NK-92 (cell line): ENCODE results near the gene WDPCP.
"Not testable (repeated sequence)": the region's sequence is repeated elsewhere in the genome, so short reads cannot be mapped to it uniquely, and the experiment has no call there.

Source experiments
- DNase-seq: peaks from one replicate; lab custom pipeline; 2025; ENCODE audit not compliant: unreplicated experiment; lab: John Stamatoyannopoulos, UW

WDPCP gene

DNA sequence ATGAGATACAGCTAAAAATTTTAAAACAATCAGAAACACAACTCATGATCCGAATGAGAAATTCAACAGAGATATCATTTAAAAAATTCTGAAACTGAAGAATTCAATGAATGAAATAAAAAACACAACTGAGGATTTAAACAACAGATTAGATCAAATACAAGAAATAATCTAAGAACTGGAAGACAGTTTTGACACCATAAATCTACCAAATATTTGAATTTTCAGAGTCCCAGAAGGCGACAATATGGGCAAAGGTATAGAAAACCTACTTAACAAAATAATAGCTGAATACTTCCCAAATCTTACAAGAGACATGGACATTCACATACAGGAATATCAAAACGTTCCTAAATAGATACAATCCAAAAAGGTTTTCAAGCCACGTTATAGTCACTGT is 315.7 kb downstream of the WDPCP start:
- no peak for DNase-seq

DNA sequence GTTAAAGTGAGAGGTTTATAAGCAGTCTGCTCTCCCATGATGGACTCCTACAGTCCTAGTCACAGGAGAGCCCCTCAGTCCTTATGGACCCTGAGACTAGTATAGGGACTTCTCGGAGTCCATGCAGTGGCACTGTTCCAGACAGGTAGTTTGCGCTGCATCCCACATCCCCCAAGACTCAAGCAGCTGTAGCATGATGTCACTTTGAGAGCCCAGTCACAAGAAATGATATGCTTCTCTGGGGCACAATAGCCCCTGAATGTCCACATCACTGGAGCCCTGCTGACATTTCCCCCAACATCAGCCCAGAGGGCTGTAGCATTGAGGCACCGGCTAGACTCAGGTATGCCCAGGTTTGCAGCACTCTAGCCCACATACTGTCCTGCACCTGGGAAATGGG is 317.6 kb downstream of the WDPCP start:
- no peak for DNase-seq

DNA sequence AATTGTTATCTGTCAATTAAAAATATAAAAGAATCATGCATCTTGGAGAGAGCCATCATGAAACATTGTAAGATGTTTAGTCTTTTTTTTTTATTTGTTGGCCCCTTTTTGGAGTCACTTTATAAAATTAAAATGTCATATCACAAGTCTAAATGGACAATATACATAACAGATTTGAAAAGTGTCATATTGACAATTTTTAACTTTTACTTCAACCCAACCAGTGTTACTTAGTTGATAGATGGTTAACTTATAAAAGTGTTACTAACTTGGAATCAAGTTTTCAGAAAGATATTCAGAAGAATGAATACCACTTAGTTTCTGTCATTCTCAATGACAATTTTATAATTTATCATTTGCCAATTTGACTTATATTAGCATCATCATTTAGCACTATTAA is 319.3 kb downstream of the WDPCP start:
- DNase-seq, result no peak

DNA sequence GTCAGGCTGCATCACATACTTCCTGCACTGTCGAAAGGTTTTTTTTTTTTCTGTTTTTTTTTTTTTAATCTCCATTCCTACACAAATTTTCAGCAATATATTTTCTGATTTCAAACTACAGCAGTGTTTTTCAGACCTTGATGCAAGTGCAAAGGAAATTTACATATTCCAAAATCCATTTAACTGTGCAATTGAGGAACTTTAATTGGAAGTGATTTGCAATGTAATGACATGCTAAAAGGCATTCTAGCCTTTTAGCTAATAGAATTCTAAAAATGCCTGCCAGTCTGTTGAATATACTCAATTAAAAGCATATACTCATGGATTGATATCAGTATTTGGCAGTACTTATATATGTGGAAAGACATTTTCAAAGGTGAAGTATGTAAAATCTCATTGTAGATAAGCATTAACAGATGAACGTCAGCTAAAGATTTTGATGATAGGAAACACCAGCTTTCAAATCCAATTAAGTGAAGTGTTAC is 327.1 kb downstream of the WDPCP start:
- no peak for DNase-seq

DNA sequence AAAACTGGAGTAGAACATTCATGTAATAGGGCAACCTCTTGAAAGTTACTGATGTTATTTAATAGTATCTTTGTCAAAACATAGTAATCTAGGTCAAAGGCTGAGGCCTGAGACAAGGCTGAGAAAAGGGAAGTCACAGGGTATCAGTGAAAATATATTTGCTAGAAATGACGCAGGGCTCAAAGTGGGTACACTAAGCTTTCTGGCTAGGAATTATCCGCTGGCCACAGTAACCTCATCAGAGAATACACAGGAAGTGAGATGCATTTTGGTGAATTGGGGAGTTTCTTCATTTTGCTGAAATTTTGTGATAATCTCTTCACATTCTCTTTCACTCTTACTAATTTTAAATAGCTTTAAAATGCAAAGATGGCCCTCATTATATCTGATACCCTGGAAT is 330.8 kb downstream of the WDPCP start:
- no peak for DNase-seq

DNA sequence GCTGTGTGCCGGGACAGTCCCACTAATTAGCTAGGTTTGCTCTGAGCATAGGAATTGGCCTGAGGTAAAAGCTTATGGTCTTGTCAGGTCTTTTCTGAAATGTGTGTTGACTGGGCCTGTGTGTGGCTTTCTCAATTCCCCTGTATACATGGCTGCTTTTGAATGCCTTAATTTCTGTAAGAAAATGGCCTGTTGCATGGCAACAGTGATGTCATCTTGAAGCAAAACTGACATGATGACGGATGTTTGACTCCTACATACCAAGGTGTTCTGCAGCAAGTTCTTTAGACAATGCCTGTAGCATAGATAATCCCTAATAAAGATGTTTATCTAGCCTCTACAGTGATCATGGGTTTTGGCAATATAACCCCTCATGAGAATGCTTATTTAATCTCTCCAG is 339.1 kb downstream of the WDPCP start:
- DNase-seq, result no peak

DNA sequence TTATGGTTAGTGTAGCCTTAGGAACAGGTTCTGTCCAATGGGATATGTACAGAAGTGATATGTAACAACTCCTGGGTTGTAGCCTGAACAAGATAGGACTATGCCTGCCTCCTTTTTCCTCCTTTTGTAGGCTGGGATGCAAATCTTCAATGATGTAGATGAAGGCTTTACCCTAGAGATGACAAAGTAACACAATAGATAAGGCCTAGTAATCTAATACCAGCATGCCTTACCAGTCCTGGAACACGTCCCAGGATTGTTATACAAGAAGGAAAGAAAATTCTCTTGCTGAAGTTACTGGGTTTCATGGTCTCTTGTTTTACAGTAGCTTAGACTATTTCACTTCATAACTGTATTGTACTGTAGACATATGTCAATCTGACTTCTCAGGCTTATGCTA is 345.5 kb downstream of the WDPCP start:
- no peak for DNase-seq

DNA sequence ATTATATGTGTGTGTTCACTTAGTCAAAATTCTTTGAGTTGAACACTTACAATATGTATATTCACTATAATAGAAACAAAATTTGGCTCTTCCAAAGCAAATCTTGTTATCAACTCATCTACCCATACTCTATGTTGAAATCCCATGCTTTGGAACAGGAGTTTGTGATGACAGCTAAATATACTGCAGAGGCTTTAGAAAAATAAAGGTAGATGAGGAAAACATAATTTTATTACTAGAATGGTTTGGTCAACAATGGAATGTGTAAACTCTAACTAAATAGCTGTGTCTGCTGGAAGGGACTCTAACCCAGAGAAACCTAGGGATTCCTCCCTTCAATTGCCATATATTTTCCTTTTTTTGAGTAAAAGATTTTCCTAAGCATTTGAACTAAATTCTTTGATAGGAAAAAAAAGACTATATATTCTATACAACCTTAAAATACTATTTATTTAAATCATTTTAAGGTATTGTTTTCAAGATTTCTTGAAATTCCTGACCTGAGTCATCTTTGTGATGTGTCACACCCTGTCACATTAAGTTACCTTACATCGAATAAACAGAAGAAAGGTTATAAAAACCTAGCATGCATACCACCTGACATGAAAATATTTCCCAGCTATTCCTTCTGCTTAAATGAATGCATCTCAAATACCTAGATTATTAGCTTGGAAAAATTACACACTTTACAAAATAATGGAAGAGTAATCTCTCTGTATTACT is 362.2 kb downstream of the WDPCP start:
- no peak for DNase-seq

DNA sequence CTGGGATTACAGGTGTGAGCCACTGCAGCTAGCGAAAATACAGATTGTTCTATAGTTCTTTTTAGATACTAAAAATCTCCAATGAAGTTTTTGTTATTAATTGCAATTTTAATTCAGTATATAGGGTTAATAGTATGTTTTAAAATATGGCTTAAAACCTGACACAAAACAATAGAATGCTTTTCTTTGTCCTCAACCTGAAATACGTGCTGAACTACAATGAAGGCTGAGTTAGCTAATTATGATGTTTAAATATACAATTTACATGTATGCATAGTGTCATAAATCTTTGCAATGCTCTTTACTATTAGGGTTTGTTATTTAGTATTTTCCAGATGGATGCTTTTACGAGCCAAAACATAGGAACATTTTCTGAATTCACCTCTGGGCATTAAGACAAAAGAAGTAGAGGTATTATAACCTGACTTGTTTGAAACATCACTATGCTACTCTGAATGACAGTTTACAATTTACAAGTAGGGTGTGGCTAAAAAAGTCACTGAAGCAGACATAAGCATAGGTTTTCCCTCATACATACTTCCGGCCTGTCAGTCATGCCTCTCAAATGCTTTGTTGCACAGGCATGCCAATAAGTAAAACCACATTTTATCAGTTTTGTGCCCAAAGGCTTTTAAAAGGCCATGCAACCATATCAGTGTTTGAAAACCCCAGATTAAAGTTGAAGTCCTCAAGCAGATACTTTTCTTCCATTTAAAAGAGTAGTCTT is 369.3 kb downstream of the WDPCP start:
- no peak for DNase-seq

DNA sequence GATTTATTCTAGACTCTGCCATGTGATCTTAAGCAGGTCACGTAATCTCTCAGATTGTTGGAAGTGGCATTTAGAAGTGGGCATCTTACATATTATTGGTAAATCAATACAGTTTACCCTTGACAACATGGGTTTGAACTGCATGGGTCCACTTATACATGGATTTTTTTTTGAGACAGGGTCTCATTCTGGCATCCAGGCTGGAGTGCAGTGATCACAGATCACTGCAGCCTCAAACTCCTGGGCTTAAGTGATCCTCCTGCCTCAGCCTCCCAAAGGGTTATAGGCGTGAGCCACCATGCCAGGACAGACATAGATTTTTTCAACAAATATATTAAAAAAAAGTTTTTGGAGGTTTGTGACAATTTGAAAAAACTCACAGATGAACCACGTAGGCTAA is 393.0 kb downstream of the WDPCP start:
- no peak for DNase-seq

DNA sequence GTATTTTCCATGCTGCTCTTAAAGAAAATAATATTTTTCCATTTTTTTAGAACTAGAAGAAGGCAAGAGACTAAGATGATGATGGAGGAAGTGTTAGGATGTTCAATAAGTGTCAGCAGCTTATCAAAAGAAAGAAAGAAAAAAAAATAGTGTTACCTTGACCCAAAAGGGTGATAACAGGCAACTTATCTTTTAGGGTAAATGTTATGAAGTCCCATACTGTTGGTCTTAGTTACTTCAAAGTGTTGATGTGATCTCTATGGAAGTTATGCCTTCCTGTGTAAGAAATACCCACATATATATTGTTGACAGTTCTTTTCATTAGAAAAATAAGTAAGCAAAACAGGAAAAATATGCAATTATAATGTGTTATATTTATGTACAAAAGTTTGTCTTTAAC is 394.1 kb downstream of the WDPCP start:
- no peak for DNase-seq

DNA sequence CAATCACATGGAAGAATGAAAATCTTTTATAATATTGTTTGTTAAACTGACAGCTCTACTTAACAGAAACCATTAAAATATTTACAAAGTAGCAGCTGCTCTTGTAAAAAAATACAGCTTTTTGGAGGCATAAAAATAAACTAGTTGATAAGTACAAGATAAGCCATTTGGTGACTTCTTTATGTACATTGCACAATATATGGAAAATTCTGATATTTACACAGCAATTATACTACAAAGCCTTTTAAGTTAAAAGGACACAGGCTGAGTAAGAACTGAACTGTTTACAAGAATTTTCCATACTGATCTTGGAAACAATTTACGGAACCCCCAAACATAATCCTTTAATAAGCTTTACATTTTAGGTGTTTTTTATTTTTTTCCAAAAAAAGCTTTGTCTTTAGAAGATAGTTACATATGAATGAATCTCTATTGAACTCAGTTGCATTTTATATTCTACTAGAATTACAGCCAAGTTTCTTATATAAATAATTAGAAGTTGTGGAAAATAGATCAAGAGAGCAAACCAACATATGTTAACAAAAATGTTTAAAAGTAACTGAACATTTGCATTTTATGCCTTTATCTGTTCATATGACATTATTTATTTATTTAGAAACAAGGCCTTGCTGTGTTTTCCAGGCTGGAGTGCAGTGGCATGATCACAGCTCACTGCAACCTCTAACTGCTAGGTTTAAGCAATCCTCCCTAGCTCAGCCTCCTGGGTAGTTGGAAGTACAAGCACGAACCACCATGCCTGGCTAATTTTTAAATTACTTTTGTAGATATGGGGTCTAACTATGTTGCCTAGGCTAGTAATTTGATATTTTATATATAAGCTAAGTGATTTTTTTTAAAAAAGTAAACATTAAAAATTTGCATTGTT is 395.1 kb downstream of the WDPCP start:
- no peak for DNase-seq

DNA sequence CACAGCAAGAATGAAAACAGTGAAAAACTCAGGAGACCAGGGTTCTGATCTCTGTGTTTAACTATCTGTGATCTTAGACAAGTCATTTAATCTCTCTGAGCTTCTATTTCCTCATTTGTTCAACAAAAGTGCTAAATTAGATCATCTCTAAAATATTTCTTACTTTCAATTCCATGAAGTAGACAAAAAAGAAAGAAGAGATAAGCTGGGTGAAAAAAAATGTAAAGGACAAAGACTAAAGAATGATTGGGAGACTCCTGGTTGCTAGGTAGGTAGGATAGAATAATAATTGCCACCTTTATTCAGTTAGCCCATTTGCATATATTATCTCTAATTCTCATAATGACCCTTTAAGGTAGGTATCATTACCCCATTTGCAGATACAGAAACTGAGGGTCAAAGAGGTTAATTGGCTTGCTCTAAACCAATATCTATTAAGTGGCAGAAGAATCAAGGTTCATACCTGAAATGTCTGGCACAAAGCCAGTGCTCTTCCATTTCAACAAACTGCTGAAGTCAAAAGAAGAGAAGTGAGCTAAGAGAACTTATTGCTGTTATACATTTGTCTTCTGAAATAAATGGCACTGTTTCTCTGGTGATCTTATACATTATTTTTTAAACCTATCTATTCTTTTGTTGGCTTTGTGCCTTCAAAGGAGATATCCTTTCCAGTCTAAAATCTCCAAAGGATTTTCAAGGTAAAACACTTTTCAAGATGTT is 395.9 kb downstream of the WDPCP start:
- no peak for DNase-seq

DNA sequence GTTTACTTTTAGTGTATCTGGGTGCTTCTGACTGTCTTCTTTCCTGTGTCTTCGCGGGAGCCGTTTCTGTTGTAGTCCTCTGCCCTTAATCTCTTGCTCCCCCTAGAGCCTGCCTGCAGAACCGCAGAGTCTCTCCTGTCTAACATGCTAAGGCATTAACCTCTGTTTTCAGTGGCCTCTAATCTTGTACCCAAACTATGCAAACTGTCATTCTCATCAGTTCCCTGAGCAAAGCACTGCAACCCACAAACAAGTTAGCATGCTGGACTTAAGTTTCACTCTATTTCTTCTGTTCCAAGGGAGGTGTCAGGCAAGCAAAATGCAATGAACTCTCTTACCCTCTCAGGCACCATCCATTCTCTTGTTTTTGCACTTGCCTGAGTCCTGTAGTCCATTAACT is 399.3 kb downstream of the WDPCP start:
- DNase-seq, result no peak

DNA sequence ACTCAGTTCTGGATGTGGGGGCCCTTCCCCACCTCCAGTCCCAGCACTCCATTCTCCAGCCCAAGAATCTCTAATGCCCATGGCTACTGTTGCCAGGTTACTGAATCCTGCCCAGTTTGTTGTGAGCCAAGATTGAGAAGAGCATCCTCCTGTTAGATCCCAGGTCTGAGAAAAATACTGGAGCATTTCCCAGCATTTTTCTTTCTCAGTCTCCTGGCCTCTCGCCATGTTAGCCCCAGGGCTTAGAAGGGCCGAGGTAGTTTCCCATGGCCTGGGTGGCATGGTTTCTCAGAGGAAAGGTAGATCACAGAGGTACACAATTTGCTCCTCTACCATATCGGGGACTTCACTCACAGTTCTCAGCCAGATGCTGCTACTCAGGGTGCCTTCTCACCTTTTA is 401.9 kb downstream of the WDPCP start:
- DNase-seq, result no peak

DNA sequence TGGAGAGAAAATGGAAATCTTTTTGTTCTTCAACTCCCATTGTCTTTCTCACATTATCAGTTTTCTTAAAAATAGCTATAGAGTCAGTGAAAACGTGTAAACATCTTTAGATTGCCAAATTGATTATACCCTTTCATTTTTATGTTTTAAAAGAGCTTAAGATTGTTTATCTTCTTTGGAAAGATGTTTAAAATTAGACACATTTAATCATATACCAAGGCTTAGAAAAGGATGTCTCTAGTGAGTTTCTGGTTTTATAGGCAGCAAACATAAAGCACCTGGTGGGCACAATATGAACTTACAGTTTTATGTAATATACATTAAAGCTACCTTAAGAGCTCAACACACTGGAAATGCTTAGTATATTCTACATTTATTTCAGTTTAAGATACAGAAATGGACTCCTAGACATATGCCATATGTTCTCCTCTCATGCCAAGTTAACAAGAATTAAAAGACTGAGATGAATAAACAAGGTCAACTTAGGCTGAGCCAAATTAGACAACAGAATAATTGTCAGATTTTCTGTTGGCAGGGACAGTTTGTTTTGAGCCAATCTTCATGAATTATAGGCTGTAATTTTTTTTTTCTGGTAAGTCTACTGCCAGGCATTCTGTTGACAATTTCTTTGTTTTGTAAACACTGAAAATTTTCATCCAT is 425.0 kb downstream of the WDPCP start:
- DNase-seq, result no peak

DNA sequence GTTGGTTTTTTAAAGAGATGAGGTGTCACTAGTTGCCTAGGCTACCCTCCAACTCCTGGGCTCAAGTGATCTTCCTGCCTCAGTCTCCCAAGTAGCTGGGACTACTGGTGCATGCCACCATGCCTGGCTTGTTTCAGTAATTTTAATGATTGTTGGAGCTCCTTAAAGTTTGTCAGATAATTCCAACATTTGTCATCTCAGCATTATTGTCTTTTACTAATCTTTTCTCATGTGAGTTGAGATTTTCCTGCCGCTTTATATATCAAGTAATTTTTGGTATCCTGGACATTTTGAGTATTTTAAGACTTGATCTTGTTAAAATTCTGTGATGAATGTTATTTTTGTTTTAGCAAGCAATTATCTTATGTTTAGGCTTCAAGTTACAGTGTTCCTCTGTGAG is 429.0 kb downstream of the WDPCP start:
- DNase-seq, result no peak

DNA sequence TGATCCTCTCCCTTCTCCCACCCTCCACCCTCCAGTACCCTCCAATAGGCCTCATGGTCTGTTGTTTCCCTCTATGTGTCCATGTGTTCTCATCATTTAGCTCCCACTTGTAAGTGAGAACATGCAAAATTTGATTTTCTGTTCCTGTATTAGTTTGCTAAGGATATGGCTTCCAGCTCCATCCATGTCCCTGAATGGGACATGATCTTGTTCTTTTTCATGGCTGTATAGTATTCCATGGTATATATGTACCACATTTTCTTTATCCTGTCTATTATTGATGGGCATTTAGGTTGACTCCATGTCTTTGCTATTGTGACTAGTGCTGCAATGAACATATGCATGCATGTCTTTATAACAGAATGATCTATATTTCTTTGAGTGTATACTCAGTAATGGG is 451.6 kb downstream of the WDPCP start:
- not testable (repeated sequence) for DNase-seq

DNA sequence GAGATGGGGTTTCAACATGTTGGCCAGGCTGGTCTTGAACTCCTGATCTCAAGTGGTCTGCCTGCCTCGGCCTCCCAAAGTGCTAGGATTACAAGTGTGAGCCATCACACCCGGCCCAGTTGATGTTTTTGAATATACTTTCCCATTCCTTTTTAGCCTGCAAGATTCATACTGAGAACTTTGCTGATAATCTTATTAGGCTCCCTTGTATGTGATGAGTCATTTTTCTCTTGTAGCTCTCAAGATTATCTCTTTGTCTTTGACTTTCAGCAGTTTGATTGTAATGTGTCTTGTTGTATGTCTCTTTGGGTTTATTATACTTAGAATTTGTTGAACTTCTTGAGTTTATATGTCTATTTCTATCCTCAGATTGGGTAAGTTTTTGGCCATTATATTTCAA is 456.3 kb downstream of the WDPCP start:
- DNase-seq, result no peak

DNA sequence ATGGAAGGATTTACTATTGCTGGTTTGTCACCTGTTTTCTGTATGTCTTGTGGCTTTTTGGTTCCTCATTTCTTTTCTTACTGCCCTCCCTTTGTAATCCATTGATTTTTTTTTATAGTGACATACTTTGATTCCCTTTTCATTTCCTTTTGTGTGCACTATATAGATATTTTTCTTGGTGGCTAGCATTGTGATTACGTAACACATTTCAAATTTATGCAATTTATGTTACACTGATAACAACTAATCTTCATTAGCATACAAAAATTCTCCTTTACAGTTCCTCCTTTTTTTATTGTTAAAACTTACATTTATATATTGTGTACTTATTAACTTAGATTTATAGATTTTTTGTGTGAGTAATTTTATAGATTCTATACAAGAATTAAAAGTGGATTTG is 457.1 kb downstream of the WDPCP start:
- no peak for DNase-seq

DNA sequence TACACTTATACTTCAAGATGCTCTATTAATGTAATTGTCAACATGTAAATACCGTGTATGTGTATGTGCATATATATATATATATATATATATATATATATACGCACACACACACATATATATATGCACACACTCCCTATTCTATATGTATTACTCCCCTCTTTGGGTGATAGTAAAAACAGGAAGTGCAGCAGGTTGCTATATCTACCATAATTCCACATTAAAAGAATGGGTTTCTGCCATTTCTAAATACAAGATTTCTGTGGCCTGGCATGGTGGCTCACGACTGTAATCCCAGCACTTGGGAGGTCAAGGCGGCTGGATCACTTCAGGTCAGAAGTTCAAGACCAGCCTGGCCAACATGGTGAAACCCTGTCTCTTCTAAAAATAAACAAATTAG is 460.7 kb downstream of the WDPCP start:
- no peak for DNase-seq
